NCI-H128 (cell line): Measurements from ENCODE around the gene SHC2.

ENCODE experiments used
- DNase-seq: peaks from one replicate; lab custom pipeline; 2025; ENCODE audit not compliant: unreplicated experiment; lab: John Stamatoyannopoulos, UW

Gene SHC2, protein sequence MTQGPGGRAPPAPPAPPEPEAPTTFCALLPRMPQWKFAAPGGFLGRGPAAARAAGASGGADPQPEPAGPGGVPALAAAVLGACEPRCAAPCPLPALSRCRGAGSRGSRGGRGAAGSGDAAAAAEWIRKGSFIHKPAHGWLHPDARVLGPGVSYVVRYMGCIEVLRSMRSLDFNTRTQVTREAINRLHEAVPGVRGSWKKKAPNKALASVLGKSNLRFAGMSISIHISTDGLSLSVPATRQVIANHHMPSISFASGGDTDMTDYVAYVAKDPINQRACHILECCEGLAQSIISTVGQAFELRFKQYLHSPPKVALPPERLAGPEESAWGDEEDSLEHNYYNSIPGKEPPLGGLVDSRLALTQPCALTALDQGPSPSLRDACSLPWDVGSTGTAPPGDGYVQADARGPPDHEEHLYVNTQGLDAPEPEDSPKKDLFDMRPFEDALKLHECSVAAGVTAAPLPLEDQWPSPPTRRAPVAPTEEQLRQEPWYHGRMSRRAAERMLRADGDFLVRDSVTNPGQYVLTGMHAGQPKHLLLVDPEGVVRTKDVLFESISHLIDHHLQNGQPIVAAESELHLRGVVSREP

DNA sequence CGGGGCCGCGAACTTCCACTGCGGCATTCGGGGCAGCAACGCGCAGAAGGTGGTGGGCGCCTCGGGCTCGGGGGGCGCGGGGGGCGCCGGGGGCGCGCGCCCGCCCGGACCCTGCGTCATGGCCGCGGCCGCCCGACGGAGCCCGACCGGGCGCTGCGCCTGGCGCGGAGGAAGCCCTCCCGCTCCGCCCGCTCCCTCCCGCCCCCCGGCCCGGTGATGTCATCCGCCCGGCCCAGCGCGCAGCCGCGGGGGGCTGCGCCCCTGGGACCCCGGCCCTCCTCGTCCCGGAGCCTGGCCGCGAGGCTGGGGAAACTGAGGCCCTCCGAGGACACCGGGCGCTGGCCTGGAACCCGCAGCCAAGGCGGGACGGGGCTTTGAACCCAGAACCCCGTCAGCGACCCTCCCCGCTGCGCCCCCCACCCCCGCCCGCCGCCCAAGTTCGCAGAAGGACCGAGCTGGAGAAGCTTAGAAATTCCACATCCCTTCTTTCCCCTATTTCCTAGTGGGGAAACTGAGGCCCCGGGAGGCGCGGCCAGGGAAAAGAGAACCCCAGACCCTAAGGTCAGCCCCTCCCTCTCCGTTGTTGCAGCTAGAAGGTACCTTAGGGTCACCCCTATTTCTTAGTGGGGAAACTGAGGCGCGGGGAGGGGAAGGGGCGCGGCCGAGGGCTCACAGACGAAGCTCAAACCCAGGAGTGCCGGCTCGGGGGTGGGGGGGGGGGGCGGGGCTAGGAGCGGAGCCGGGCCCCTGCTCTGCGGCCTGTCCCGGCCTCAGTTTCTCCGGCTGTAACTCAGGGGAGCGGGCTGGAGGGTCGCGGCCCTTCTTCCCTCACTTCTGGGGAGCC, at the start of gene SHC2:
SHC2 (minus strand) TSS at position 157 of the 844 bp plus-strand sequence; CDS start at position 120, 37 bp downstream.
- DNase-seq: no peak

DNA sequence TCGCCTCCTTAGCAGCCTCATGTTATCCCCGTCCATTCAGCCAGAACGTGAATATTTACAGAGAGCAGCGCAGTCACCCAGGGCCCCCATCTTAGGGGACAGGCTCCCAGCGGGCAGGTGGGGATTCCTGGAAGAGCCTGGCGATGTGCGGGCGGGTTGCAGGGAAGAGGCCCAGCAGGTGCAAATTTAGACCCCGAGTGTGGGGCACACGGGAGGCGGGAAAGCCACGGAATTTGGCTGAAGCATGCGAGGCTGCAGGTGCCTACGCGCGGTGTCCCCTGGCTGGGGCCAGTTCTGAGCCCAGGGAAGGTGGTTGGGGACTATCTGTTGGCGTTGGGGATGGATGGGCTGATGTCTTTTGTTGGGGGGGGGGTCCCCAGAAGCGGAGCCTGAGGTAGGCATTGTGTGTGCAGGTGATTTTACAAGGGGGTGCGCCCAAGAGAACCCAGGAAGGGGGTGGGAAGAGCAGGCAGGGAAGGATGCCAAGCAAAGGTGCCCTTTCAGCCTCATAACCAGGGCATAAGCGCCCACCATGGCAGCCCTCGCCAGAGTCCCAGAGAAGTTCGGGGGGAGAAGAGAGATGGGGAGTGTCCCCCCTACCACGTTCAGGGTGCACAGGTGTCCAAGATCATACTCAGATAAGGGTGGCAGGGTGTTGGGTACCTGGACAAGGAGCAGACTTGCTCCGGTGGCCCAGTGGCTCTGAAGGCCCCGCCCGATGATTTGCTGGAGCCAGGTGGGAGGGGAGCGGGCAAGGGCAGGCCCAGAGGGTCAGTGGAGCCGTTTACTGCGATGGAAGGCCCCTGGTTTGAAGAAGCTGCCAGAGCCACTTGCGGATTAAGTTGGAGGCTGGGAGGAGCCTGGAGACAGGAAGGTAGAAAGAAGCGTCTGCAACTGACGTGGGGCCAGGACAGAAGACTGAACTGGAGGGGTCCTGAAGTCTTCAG, 47.6 kb upstream of the SHC2 start:
- DNase-seq: no peak

DNA sequence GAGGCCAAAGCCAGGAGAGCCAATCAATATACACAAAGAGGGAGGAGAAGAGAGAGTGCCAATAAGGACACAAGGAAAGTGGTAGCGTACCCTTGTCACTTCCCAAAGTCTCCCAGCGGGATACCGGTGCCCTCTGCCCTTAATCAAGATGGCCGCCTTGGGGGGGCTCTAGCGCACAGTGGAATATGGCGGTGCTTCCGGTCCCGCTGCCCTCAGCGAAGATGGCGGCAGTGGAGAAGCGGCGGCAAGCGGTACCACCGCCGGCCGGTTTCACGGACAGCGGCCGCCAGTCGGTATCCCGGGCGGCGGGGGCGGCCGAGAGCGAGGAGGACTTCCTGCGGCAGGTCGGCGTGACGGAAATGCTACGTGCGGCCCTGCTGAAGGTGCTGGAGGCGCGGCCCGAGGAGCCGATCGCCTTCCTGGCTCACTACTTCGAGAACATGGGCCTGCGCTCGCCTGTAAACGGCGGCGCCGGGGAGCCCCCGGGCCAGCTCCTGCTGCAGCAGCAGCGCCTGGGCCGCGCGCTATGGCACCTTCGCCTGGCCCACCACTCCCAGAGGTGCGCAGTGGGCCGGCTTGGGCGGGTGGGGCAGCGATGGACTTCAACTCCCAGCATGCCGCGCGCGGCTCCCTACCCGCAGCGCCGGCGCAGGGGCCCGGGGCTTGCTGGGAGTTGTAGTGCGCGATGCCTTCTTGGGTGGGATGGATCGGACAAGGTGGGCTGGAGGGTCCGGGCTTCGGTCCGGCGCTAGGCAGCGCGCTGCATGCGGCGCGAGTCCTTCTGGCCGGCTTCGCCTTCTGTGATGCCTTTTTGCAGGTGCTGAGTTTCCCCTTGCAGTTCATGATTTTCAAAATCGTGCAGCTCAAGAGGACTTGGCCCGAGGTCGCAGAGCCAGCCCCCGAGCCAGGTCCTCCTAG, 46.7 kb upstream of the SHC2 start, which contains the start of gene TPGS1:
TPGS1 (plus strand) TSS at position 212 of the 918 bp plus-strand sequence; CDS start at position 222, 10 bp downstream.
- DNase-seq: no peak

DNA sequence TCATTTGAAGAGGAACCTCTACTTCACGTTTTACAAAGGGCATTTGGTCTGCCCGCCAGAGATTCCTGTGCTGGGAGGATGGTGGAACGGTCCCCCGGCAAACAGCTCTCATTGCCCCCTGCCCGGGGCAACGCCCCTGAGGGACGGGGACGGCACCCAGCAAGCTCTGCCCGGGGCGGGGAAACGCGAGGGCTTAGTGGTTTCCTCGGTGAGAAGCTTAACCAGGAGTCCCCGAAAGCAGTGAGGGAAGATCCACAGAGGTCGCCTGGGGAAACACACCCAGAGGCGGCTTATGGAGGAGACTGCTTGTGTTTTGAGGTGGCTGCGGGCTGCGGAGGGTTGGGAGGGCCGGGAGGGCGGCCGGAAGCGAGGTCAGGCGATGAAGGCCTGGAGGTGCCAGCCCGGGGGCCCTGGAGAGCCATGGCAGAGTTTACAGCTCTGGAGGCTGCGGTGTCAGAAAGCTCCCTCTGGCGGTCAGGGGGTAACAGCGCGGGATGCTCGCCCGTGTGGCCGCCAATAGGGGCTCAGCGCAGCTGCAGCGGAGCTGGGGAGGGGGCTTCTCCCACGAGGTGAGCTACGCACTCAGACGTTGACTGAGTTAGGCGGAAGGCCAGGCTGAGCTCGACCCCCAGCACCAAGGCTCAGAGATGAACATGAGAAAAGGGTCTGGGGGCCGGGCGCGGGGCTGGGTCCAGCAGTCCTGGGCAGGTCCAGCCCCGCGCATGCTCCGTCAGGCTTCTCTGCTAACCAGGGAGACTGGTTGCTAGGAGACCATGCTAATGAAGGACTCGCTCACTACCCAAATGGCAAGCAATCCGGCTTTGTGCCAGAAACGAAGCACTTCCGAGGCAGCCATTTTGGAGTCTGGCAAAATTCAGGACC, 45.8 kb upstream of the SHC2 start:
- DNase-seq: peak; percentile 99

DNA sequence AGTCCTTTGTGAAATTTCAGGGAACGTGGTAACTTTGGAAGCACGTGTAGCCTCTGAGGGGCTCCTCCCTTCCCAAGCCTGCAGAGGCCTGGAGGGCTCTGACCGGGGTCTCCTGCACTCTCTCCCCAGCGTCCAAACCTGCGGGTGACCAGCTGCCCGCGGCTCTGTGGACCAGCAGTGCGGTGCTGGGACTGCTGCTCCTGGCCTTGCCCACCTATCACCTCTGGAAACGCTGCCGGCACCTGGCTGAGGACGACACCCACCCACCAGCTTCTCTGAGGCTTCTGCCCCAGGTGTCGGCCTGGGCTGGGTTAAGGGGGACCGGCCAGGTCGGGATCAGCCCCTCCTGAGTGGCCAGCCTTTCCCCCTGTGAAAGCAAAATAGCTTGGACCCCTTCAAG, 43.8 kb upstream of the SHC2 start:
- no peak for DNase-seq

DNA sequence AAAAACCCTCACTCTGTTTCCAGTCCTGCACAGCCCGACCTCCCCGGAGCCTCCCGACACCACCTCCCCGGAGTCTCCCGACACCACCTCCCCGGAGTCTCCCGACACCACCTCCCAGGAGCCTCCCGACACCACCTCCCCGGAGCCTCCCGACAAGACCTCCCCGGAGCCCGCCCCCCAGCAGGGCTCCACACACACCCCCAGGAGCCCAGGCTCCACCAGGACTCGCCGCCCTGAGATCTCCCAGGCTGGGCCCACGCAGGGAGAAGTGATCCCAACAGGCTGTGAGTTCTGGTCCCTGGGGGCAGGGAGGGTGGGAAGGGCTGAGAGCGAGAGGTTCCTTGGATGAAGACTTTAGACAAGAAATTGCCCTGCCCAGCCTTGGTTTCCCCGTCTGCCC, 40.8 kb upstream of the SHC2 start:
- DNase-seq: no peak

DNA sequence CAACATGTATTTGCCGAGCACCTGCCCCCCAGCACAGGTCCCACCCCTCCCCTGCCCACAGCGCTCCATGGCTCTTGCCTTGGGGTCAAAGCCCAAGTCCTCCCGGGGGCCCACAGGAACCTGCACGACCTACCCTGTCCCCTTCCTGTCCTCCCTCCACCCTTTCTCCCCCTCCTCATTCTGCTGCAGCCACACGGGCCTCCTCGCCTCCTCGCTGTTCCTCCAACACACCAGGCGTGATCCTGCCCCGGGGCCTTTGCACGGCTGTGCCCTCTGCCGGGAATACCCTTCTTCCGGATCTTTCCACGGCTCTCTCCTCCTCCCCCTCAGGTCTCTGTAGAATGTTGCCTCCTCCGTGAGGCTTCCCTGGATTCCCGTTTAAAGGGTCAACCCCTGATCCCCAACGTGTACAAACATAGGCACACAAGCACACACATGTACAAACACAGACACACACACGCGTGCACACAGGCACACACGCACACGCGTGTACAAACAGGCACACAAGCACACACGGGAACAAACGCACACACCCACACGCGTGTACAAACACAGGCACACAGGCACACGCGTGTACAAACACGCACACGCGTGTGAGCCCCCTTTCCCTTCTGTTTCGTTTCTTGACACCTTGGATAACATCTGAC, 38.3 kb upstream of the SHC2 start:
- no peak for DNase-seq

DNA sequence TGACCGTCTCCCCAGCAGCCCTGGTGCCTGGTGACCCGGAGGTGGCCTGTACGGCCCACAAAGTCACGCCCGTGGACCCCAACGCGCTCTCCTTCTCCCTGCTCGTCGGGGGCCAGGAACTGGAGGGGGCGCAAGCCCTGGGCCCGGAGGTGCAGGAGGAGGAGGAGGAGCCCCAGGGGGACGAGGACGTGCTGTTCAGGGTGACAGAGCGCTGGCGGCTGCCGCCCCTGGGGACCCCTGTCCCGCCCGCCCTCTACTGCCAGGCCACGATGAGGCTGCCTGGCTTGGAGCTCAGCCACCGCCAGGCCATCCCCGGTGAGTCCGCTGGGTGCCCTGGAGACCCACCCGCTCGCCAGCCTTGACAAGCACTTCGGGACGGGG, 37.7 kb upstream of the SHC2 start:
- DNase-seq: no peak

DNA sequence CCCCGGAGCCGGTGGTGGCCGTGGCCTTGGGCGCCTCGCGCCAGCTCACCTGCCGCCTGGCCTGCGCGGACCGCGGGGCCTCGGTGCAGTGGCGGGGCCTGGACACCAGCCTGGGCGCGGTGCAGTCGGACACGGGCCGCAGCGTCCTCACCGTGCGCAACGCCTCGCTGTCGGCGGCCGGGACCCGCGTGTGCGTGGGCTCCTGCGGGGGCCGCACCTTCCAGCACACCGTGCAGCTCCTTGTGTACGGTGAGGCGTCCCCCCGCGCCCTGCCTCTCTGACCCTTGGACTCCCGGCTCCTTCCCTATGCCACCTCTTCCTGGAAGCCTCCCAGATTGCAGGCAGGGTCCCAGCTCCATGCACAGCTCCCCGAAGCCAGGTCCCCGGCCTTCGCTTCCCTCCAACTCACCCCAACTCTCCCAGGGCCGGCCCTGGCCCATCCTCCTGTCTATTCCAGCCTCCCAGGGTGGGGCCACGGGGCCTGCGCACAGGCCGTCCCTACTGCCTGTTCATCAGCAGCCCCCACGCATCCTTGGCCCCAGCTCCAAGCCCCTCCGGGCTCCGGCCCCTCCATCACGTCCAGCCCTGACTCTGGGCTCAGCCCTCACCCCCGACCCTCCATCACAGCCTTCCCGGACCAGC, 37.2 kb upstream of the SHC2 start:
- DNase-seq: no peak

DNA sequence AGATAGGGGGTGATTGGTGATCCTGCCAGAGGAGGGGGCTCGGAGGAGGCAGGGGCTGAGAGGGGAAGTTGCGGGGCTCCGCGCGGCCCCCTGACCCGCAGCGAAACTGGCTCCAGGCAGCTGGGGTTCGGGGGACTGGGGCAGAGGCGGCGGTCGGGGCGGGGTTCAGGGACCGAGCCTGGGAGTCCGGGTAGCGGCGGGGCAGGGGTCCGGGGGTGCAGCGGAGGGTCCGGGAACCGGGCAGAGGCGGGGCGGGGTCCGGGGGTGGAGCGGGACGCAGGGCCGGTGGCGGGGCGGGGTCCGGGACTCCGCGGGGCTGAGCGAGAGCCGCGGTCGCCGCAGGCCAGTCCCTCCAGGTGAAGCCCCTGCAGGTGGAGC, 36.6 kb upstream of the SHC2 start:
- no peak for DNase-seq

DNA sequence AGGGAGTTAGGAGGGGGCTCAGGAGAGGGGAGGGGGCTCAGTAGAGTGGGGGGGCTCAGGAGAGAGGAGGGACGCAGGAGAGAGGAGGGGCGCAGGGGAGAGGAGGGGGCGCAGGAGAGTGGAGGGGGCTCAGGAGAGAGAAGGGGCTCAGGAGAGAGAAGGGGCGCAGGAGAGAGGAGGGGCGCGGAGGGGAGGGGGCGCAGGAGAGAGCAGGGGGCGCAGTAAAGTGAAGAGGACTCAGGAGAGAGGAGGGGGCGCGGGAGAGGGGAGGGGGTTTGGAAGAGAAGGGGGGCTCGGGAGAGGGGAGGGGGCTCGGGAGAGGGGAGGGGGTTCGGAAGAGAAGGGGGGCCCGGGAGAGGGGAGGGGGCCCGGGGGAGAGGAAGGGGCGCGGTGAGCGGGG, 36.2 kb upstream of the SHC2 start:
- DNase-seq: no peak

DNA sequence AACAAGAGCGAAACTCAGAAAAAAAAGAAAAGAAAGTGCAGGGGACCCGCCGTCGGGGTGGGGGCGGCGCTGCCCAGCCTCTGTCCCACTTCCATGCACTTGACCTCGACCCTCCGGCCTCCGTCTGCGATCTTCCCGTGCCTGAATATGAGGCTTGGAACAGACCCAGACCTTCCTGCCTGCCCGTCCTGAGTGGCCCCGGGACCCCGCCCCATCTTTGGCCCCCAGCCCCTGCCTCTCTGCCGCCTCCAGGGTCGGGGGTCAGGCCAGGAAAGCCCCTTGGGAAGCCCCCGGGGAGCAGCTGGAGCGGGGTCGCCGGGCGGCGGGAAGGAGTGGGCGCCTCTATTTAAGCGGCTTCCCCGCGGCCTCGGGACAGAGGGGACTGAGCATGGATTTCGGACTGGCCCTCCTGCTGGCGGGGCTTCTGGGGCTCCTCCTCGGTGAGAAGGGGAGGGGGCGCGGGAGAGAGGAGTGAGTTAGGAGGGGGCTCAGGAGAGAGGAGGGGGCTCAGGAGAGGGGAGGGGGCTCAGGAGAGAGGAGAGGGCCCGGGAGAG, 35.4 kb upstream of the SHC2 start, which contains the start of gene MADCAM1:
MADCAM1 (plus strand) TSS at position 375 of the 554 bp plus-strand sequence; CDS start at position 389, 14 bp downstream.
- DNase-seq: no peak

DNA sequence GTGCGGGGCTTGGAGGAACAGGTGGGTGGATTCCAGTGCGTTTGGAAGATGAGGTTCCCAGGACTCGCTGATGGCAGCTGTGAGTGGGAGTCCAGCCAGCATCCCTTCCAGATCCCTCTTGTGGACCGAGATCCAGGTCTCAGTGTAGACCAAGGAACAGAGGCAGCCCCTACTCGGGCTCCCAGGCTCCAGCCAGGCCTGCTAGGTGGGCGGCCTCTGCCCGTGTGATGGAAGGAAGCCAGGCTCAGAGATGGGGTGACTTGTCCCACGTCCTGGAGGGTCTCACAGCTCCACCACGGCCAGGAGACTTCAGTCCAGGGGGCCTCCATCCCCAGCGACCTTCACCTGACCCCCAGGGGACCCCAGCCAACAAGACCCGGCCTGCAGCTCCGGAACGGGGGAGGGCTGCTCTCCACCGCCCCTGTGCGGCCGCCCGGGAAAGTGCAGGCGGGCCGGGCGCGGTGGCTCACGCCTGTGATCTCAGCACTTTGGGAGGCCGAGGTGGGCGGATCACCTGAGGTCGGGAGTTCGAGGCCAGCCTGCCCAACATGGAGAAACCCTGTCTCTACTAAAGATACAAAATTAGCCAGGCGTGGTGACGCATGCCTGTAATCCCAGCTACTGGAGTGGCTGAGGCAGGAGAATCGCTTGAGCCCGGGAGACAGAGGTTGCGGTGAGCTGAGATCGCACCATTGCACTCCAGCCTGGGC, 34.7 kb upstream of the SHC2 start:
- no peak for DNase-seq

DNA sequence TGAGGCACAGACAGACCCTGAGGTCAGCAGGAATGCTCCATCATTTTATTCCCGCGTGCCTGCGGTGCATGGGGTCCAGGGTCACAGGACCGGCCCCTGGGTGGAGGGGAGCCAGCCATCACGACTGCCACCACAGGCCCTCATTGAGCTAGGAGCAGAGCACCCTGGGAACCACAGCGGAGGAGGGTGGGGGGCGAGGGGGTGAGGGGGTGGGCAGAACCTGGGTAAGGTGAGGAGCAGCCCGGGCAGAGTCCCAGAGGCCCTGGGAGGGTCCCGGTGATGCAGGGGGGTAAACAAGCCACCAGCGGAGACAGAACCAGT, 34.2 kb upstream of the SHC2 start:
- no peak for DNase-seq

DNA sequence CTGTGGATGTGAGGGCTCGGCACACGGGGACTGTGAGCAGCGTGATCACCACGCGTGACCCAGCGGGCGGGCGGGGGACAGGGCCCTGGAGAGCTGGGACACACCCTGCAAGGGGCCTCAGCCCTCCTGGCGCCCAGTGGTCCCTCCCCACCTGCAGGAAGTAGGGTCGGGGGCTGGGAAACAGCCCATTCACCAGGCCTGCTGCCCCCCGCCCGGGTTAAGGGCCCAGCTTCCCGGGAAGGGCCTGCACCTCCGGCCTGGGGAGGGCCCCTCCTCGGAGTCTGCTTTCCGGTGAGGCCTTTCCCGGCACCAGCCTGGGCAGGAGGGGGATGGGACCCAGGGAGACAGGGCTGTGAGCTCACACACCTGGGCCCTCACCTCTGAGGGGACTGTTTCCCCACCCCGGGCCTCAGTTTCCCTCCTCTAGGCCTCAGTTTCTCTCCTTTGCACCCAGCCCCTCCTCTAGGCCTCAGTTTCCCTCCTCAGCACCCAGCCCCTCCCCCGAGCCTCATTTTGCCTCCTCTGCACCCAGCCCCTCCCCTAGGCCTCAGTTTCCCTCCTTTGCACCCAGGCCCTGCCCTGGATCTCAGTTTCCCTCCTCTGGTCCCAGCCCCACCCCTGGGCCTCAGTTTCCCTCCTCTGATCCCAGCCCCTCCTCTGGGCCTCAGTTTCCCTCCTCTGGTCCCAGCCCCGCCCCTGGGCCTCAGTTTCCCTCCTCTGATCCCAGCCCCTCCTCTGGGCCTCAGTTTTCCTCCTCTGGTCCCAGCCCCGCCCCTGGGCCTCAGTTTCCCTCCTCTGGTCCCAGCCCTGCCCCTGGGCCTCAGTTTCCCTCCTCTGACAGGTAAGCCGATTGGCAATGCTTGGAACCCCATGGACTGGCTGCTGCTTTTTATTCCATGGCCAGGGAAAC, 33.6 kb upstream of the SHC2 start:
- DNase-seq: no peak
